ENCODE results near the gene PRDM13. TPM values are rescaled to one million over a fixed set of nuclear protein-coding genes. Genes with fewer than 3 reads are reported as not detected.
"Not testable (repeated sequence)": the region's sequence is repeated elsewhere in the genome, so short reads cannot be mapped to it uniquely, and the experiment has no call there.

The PRDM13 gene
- total RNA-seq, 4 donors from 2014 or later, result not detected

GRCh38 chr6:99629293-99629692, 22.7 kb downstream of the PRDM13 start:
- H3K4me1 ChIP-seq, result no peaks in the 10 kb centered on the region
- TF ChIP-seq CTCF (IDR thresholded peaks at IDR 0.05), result no peak
- TF ChIP-seq POLR2A (IDR thresholded peaks at IDR 0.05), result no peak
- 73 to 75% methylated on average over 3 of the region's 3 CpGs for WGBS, 2 donors
- no peak overlapping the region for H3K27ac ChIP-seq
- H3K36me3 ChIP-seq, result no peaks in the 10 kb centered on the region
- no peaks in the 10 kb centered on the region for H3K9me3 ChIP-seq
- H3K27me3 ChIP-seq, result no peaks in the 10 kb centered on the region
- no peak overlapping the region for H3K4me3 ChIP-seq (replicated peaks in 1 of 3)
- DNase-seq, result no peak
- intact Hi-C loops (cut with DNase I), result no loop called here

- Histone ChIP-seq H3K27ac (no peak overlapping the region), H3K27me3 (no peaks in the 10 kb centered on the region), H3K36me3 (no peaks in the 10 kb centered on the region), H3K9me3 (no peaks in the 10 kb centered on the region), H3K4me1 (no peaks in the 10 kb centered on the region), H3K4me3 (replicated peaks in 1 of 3) (no peak overlapping the region)
- intact Hi-C loops (cut with DNase I), result no loop called here
- no peak for TF ChIP-seq CTCF (IDR thresholded peaks at IDR 0.05)
- TF ChIP-seq POLR2A (IDR thresholded peaks at IDR 0.05), result no peak
- 63 to 67% methylated on average over 1 of the region's 1 CpG for WGBS, 2 donors
- no peak for DNase-seq
Observed at GRCh38 chr6:99637629-99638028, 31.0 kb downstream of the PRDM13 start.

GRCh38 chr6:99638358-99638757, 31.7 kb downstream of the PRDM13 start:
- H3K4me3 ChIP-seq (replicated peaks in 1 of 3); intact Hi-C loops (cut with DNase I); H3K36me3 ChIP-seq; H3K27ac ChIP-seq; DNase-seq; H3K27me3 ChIP-seq; H3K9me3 ChIP-seq; H3K4me1 ChIP-seq: not testable (repeated sequence)
- 88 to 97% methylated on average over 1 of the region's 1 CpG for WGBS, 2 donors

- intact Hi-C loops (cut with DNase I), result no loop called here
- Histone ChIP-seq H3K27me3 (no peaks in the 10 kb centered on the region), H3K27ac (no peak overlapping the region), H3K36me3 (no peaks in the 10 kb centered on the region), H3K4me3 (replicated peaks in 1 of 3) (no peak overlapping the region), H3K9me3 (no peaks in the 10 kb centered on the region), H3K4me1 (no peaks in the 10 kb centered on the region)
- DNase-seq, result no peak
- TF ChIP-seq CTCF (IDR thresholded peaks at IDR 0.05), result no peak
- TF ChIP-seq POLR2A (IDR thresholded peaks at IDR 0.05), result no peak
- whole genome bisulfite sequencing, 2 donors, result 36 to 53% methylated on average over 2 of the region's 2 CpGs
Observed at GRCh38 chr6:99641270-99641669, 34.6 kb downstream of the PRDM13 start.

- 71 to 77% methylated on average over 6 of the region's 6 CpGs for WGBS, 2 donors
- Histone ChIP-seq H3K4me1 (no peaks in the 10 kb centered on the region), H3K36me3 (no peaks in the 10 kb centered on the region), H3K27ac (no peak overlapping the region), H3K27me3 (no peaks in the 10 kb centered on the region), H3K4me3 (replicated peaks in 1 of 3) (no peak overlapping the region), H3K9me3 (no peaks in the 10 kb centered on the region)
- intact Hi-C loops (cut with DNase I), result no loop called here
- TF ChIP-seq POLR2A (IDR thresholded peaks at IDR 0.05) (no peak), CTCF (IDR thresholded peaks at IDR 0.05) (no peak)
- no peak for DNase-seq
Observed at GRCh38 chr6:99645986-99646385, 39.4 kb downstream of the PRDM13 start.

GRCh38 chr6:99650091-99650571, 43.5 kb downstream of the PRDM13 start:
- H3K36me3 ChIP-seq; H3K4me3 ChIP-seq (replicated peaks in 1 of 3); intact Hi-C loops (cut with DNase I); H3K9me3 ChIP-seq; H3K4me1 ChIP-seq; H3K27me3 ChIP-seq; H3K27ac ChIP-seq; DNase-seq: not testable (repeated sequence)
- 83 to 100% methylated on average over 1 to 2 of the region's 42 CpGs for WGBS, 2 donors

All from thyroid gland (tissue), 4 donors.